Pancreas (tissue), 10 donors: ENCODE data around the gene SLC38A9. TPM values are rescaled to one million over a fixed set of nuclear protein-coding genes. Genes with fewer than 3 reads are reported as not detected.
"Not testable (repeated sequence)": the region's sequence is repeated elsewhere in the genome, so short reads cannot be mapped to it uniquely, and the experiment has no call there.

Experiments
- ATAC-seq, 4 donors: fragments of 200-7000 bp; cut with Tn5 transposase; one replicate each; pipeline versions ENCODE4 v1.8.0 to v1.9.1; 2020; ENCODE audit warnings: mild to moderate bottlenecking in 4 of 4, moderate library complexity in 4 of 4
- DNase-seq, 6 donors: peaks; one replicate each; pipeline ENCODE4 v3.0.0-alpha.2; 2020
- FAIRE-seq: peaks from 2 replicates; lab custom pipeline; 2012; peaks lifted over from hg19 to GRCh38; lab: Jason Lieb, UNC
- H3K27ac ChIP-seq, 4 donors: fragments of 200-600 bp; sonication (generic); 1 replicate in 3 of 4; 2 replicates in 1 of 4; pipeline versions ENCODE4 v1.5.0 to v1.8.0; 2020
- H3K27me3 ChIP-seq, 4 donors: fragments of 200-600 bp; one replicate each; pipeline ENCODE4 v1.8.0; 2021
- H3K36me3 ChIP-seq, 3 donors: fragments of 200-600 bp; sonication (generic) in 1 of 3; one replicate each; pipeline versions ENCODE4 v1.5.0 to v1.8.0; 2020 to 2021
- H3K4me1 ChIP-seq, 3 donors: fragments of 200-600 bp; one replicate each; pipeline ENCODE4 v1.8.0; 2021
- H3K4me3 ChIP-seq, 4 donors: fragments of 200-600 bp; sonication (generic) in 2 of 4; one replicate each; pipeline versions ENCODE4 v1.5.0 to v1.8.0; 2020 to 2021
- H3K9me3 ChIP-seq, 4 donors: fragments of 200-600 bp; one replicate each; pipeline ENCODE4 v1.8.0; 2021
- WGBS, 2 donors: extraction: QIAGEN DNeasy Blood & Tissue Kit; methylation state at CpG; one replicate each; pipeline ENCODE4 v1.1.7; 2013; 5-methylcytosine and 5-hydroxymethylcytosine counted together
- intact Hi-C, 3 donors: fragments of 100-400 bp; cut with DNase I; formaldehyde crosslinking; loops; one replicate each; pipeline versions ENCODE4 v1.11.1 to v1.14.2; 2022
- polyA plus RNA-seq, 2 donors: library from polyadenylated mRNA; stranded (reverse); fragments of 200-250 nt; gene quantifications; one replicate each; pipeline ENCODE4 v1.2.3, GENCODE V29; 2013
- total RNA-seq, 6 donors: library from RNA; stranded (reverse); fragmentation: NEBNext Ultra II Directional in 4 of 6; extraction: Animal tissue kit (Norgen Biotek cat#: 25700) in 4 of 6; gene quantifications; one replicate each; pipeline versions ENCODE4 v1.2.1 to v1.2.4, GENCODE V29; 2021 to 2023
- TF ChIP-seq, protein P1 (sequence below), 4 donors: fragments of 200-600 bp; sonication (generic) in 3 of 4; IDR thresholded peaks; one replicate each; pipeline versions ENCODE4 v1.5.0 to v1.8.0; 2021; ENCODE audit warnings: antibody characterized with exemption in 4 of 4
- donor health status: healthy with polysubstance abuse.
- donor health status: DM: no; HTN: no; CAD: no; lungs with moderate emphysema.
- donor health status: DM: no; HTN: no; CAD: no.
- donor health status: control.
- donor health status: control.
- donor health status: Bipolar disorder and iron deficiency.
- donor health status: DM: yes; HTN: yes; CAD: no.
- donor health status: DM: no; HTN: no; CAD: no.
- donor health status: DM: no; HTN: no; CAD: no.
- donor health status: DM: yes; HTN: yes; CAD: no.

The SLC38A9 gene, protein sequence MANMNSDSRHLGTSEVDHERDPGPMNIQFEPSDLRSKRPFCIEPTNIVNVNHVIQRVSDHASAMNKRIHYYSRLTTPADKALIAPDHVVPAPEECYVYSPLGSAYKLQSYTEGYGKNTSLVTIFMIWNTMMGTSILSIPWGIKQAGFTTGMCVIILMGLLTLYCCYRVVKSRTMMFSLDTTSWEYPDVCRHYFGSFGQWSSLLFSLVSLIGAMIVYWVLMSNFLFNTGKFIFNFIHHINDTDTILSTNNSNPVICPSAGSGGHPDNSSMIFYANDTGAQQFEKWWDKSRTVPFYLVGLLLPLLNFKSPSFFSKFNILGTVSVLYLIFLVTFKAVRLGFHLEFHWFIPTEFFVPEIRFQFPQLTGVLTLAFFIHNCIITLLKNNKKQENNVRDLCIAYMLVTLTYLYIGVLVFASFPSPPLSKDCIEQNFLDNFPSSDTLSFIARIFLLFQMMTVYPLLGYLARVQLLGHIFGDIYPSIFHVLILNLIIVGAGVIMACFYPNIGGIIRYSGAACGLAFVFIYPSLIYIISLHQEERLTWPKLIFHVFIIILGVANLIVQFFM
- total RNA-seq (10 to 100 TPM; 14.8 to 27.1 (median 20.0) TPM), polyA plus RNA-seq (10 to 100 TPM in 1 of 2 donors, 1 to 10 TPM in 1; 9.7 to 11.6 TPM)

DNA sequence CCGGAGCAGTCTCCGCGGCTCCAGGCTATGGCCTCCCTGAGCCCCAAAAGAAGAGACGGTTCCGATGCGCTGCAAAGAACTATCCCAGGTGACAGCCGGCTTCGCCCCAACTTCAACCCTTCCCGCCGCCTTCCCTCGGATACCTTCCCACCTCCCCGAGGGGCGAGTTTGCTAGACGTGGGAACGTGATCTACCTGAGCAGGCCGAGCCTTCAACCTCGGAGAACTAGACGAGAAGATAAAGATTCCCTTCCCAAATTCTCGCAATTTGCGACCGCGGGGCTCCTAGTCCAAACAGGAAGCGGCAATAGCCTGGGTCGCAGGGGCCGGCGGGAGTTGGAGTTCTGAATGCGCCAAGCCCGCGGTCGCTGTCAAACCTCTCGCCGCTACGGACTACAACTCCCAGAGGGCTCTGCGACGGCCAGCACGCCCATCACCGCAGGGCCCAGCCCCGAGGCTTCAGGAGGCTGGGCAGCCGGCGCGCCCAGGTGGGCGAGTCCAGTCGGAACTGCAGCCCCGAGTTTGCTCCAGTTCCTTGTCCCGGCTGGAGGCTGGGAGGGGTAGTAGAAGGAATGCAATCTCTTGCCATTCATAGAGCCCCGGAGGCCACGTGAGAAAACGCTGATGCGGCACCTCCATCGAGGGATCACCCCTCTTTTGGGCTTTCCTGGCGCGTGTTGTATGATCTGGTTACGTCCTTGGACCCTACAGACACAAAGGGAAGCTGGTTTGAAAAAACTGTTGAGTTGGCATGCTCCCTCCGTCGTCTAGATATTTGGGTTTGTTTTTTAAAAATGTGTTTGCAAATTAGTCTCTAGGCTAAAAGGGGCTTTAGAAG is at the start of gene SLC38A9:
SLC38A9 (minus strand) TSS at position 302 of the 837 bp plus-strand sequence. CDS start 14,366 bp downstream, outside the sequence.
- intact Hi-C loops: no loop called here
- peak within 1 kb of the TSS; percentile 6 to 78 (median 53) for H3K27ac ChIP-seq

DNA sequence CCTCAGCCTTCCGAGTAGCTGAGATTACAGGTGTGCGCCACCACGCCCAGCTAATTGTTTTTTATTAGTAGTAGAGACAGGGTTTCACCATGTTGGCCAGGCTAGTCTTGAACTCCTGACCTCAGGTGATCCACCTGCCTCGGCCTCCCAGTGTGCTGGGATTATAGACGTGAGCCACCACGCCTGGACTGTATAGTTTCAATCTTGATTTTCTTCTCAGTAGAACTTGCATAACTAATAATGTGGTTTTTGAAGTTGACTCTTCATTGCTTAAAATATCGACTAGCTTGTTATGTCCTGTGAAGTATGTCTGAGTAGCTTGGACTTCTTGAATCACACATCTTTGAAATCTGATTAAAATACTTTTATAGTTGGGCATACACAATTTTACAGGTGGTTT is 49.6 kb upstream of the SLC38A9 start:
- intact Hi-C loops, ATAC-seq, H3K27me3 ChIP-seq, FAIRE-seq, DNase-seq, H3K9me3 ChIP-seq, H3K4me3 ChIP-seq, H3K27ac ChIP-seq, H3K36me3 ChIP-seq: not testable (repeated sequence)
- peaks cover 4 to 10% (median 4%) of the 10 kb centered on the region in 3 donors for H3K4me1 ChIP-seq
- WGBS, 2 donors: 95 to 97% methylated on average over 7 of the region's 7 CpGs

More for the DNA sequence above, at the start of gene SLC38A9:
- ATAC-seq (peak; percentile 98 to 100 (median 100)), DNase-seq (peak; percentile 94 to 97 (median 96)), FAIRE-seq (no peak)
- Histone ChIP-seq H3K27me3 (no peaks in the 10 kb centered on the region), H3K4me3 (peak within 1 kb of the TSS; percentile 77 to 99 (median 88)), H3K9me3 (no peaks in the 10 kb centered on the region), H3K4me1 (peaks cover 0 to 13% (median 12%) of the 10 kb centered on the region in 3 donors), H3K36me3 (no peaks in the 10 kb centered on the region)
- TF ChIP-seq, protein P1, sequence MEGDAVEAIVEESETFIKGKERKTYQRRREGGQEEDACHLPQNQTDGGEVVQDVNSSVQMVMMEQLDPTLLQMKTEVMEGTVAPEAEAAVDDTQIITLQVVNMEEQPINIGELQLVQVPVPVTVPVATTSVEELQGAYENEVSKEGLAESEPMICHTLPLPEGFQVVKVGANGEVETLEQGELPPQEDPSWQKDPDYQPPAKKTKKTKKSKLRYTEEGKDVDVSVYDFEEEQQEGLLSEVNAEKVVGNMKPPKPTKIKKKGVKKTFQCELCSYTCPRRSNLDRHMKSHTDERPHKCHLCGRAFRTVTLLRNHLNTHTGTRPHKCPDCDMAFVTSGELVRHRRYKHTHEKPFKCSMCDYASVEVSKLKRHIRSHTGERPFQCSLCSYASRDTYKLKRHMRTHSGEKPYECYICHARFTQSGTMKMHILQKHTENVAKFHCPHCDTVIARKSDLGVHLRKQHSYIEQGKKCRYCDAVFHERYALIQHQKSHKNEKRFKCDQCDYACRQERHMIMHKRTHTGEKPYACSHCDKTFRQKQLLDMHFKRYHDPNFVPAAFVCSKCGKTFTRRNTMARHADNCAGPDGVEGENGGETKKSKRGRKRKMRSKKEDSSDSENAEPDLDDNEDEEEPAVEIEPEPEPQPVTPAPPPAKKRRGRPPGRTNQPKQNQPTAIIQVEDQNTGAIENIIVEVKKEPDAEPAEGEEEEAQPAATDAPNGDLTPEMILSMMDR (IDR thresholded peaks at IDR 0.05): no peak
- 0% methylated on average over 55 of the region's 55 CpGs for WGBS, 2 donors

DNA sequence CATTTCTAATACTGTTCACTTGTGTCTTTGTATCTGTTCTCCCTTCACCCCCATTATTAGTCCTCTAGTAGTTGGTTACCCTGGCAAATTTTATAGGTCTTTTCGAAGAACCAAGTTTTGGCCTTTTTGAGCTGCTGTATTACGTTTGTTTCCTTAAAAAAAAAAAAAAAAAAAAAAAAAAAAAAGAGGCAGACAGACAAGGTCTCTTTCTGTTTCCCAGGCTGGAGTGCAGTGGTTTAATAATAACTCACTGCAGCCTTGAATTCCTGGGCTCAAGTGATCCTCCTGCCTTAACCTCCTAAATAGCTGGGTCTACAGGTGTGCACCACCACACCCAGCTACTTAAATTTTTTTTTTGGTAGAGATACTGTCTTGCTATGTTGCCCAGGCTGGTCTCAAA is 46.6 kb upstream of the SLC38A9 start:
- Histone ChIP-seq H3K4me3 (no peak overlapping the region), H3K27me3 (no peaks in the 10 kb centered on the region), H3K27ac (peak overlapping the region in 3 of 4 donors; percentile 32 to 77 (median 36)), H3K9me3 (no peaks in the 10 kb centered on the region), H3K36me3 (no peaks in the 10 kb centered on the region), H3K4me1 (peaks cover 4 to 10% (median 4%) of the 10 kb centered on the region in 3 donors)
- FAIRE-seq (no peak), DNase-seq (no peak), ATAC-seq (peak; percentile 57 to 79 (median 69))
- intact Hi-C loops: no loop called here
- TF ChIP-seq, protein P1 (IDR thresholded peaks at IDR 0.05): no peak
- 40 to 55% methylated on average over 2 of the region's 2 CpGs for WGBS, 2 donors

DNA sequence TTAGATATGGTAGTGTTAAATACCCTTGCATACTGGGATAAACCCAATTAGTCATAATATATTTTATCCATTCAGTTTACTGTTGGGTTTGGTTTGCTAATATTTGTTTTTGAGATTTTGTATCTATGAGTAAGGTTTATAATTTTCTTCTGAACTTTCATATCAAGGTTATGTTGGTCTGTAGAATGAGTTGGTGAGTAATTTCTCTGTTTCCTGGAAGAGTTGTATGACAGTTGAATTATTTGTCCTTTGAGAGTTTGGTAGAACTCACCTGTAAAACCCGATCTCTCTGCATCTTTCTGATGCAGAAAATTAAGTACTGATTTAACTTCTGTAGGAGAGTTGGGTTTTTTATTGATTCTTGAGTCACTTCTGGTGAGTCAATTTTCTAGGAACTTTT is 46.1 kb upstream of the SLC38A9 start:
- FAIRE-seq (no peak), ATAC-seq (peak; percentile 82 to 94 (median 90)), DNase-seq (no peak)
- TF ChIP-seq, protein P1 (IDR thresholded peaks at IDR 0.05): no peak
- H3K9me3 ChIP-seq: no peaks in the 10 kb centered on the region
- H3K4me1 ChIP-seq: peaks cover 4 to 10% (median 4%) of the 10 kb centered on the region in 3 donors
- no peak overlapping the region for H3K4me3 ChIP-seq
- no peaks in the 10 kb centered on the region for H3K27me3 ChIP-seq
- 34 to 42% methylated on average over 1 of the region's 1 CpG for WGBS, 2 donors
- H3K27ac ChIP-seq: peak overlapping the region in 3 of 4 donors; percentile 32 to 77 (median 36)
- no peaks in the 10 kb centered on the region for H3K36me3 ChIP-seq
- intact Hi-C loops: no loop called here

DNA sequence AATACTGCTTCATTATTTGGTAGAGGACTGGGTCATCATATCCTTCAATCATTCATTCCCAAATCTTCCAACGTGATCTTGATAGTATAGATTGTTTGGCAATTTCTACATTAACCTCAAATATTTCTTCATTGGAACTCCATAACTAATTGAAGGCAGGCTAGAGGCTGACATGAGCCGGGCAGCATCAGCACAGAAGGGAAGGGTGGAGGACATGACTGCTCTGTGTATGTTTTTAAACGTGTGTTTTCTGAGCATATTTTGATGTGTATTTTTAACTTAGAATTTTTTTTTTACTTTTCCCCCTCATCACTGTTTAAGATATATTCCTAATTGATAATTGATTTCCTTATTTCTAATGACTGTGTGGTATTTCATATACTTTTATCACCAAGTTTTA is 38.4 kb upstream of the SLC38A9 start:
- Histone ChIP-seq H3K27me3 (no peaks in the 10 kb centered on the region), H3K4me3 (no peak overlapping the region), H3K27ac (peak overlapping the region in 1 of 4 donors; percentile 31), H3K9me3 (no peaks in the 10 kb centered on the region), H3K4me1 (peaks cover 4 to 22% (median 16%) of the 10 kb centered on the region in 3 donors), H3K36me3 (no peaks in the 10 kb centered on the region)
- intact Hi-C loops: no loop called here
- FAIRE-seq (no peak), DNase-seq (no peak), ATAC-seq (peak in 3 of 4 donors; percentile 52 to 61 (median 57))
- TF ChIP-seq, protein P1 (IDR thresholded peaks at IDR 0.05): no peak
- 23 to 29% methylated on average over 3 of the region's 3 CpGs for WGBS, 2 donors
